CD4-positive, alpha-beta T cell treated with Interleukin-12 subunit alpha and Interleukin-12 subunit beta, for 1 hour (primary cell): ENCODE results near the gene SIGLEC12.

Experiments used
- DNase-seq: peaks from one replicate; pipeline ENCODE4 v3.0.0-alpha.2; 2020

SIGLEC12 gene

DNA sequence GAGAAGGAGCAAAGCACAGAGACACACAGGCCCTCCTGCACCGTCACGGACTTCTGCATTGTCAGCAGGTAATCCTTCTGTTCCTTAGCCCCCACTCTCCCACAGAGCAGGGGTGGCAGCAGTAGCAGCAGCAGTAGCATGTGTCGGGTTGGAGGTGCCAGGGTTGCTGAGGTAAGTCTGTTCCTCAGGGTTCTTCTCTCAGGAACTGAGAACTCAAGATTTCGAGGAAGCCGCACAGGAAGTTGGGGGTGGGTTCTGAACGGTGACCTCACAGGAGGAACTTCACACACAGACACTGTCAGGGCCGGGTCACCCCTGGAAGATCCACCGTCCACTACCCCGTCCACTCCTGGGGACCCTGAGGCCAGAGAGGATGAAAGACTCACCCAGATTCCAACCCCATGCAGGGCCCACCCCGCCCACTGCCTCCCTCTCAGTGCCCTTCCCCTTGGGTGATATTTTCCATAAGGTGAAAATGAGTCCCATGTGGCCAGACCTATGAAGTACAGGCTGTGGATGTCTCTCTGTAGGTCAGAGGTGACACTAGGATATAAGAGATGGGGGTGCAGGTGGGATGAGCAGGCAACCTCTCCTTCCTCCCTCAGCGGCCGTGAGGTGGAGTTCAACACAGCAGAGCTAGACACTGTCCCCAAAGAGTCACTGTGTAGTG, at the start of gene SIGLEC12:
TSS of gene SIGLEC12 (minus strand) at position 207 of the 670 bp plus-strand sequence. CDS start at position 140, 67 bp downstream.
- peak; percentile 5 for DNase-seq

DNA sequence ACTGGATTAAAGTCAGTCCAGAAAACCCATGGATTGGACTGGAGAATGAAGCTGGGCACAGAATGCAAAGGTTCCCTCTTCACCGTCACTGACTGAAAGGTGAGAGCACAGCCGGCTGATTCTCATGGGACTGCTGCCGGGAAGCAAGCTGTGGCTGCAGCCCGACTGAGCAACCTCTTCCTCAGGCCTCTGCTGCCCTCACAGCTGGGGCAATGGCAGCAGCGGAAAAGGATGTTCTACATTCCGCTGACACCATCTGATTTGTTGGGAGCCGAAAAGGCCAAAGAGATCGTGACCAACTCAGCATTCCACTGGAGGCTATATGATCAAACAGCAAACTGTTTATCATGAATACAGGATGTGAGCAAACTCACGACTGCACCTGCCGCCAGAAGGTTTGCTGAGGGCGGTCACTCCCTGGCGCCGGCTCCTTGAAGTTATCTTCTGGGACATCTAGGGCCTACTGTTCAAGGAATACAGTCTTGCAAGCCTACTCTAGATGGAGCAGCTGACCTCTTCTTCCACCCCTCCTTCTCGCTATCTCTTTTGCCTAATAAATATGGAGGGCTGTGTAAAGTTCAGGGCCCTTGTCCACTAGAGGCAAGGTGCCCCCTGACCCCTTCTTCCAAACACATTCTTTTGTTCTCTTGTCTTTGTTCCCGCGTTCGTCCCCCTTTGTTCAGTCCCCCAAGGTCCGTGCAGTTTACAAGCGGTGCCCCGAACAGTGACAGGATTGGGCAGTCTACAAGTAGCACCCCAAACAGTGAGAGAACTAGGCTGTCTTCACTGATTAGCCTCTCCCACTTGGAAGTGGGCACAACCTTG, 49.5 kb upstream of the SIGLEC12 start:
- no peak for DNase-seq

DNA sequence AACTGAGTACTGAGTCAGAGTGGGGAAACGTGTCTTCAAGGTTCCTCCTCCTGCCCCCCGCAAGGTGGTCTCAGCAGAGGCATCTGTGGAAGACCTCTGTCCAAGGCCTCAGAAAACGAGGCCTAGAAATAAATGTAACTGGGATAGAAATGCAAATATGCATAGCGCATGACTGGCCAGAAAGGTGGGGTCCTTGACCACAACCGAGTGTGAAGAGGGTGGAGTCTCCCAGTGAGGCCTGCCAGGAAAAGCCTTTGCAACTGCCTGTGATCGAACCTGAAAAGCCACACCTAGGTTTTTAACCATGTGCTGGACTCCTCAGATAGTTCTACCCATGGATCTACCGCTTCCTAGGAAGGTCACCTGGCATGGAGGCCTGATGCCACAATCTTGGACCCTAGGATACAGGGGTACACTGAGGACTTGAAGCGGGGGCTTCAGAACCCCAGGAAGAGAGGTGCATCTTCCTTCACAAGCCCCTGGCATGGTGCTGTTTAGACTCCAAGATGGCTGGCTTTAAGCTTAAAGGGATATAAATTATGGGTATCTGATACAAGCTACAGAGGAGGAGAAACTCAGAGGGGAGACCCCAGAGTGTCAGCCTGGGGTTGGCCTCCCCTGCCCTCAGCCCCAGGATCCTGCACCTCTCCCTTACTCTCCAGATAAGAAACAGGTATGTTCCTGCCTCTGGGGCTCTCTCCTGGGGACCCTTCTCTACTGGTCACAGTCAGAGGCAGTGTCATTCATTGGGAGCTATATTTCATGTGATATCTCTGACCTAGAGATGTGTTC, 48.1 kb upstream of the SIGLEC12 start:
- no peak for DNase-seq

DNA sequence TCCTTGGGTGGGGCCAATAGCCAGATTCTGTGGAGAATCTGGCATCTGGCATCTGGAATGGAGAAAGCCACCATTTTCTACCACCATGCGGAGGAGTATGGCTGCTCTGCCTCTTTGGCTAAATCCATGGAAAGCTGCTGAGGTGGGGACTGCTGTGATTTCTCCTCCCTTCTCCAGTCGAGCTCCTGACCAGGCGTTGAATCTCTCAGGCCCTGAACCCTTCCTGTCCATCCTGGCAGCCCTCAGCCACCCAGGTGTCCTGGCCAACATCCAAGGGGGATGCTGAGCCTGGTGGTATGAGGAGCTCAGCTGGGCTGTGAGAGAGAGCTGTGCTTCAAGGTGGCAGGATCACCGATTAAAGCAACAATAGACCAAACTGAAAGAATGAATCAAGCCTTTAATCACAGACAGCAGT, 47.3 kb upstream of the SIGLEC12 start:
- no peak for DNase-seq

DNA sequence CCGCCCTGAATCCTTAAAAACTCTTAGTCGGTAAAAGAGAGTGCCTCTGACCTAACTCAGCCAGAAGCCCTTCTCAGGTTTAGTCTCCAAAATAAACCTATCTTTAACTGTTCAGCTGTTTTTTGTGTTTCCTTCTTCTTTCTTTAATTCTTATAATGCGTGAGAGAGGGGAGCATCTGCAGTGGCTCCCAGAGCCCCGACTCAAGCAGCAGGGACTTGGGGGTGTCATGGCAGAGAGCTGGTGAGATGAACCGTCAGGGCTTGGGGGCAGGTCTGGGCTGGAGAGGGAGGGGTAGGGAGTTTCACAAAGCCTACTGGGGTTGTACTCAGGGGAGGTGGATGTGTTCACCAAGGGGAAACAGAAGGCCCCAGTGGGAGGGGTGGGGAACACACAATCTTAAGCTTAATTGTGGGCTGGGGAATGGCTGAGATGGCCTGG, 46.6 kb upstream of the SIGLEC12 start:
- no peak for DNase-seq

DNA sequence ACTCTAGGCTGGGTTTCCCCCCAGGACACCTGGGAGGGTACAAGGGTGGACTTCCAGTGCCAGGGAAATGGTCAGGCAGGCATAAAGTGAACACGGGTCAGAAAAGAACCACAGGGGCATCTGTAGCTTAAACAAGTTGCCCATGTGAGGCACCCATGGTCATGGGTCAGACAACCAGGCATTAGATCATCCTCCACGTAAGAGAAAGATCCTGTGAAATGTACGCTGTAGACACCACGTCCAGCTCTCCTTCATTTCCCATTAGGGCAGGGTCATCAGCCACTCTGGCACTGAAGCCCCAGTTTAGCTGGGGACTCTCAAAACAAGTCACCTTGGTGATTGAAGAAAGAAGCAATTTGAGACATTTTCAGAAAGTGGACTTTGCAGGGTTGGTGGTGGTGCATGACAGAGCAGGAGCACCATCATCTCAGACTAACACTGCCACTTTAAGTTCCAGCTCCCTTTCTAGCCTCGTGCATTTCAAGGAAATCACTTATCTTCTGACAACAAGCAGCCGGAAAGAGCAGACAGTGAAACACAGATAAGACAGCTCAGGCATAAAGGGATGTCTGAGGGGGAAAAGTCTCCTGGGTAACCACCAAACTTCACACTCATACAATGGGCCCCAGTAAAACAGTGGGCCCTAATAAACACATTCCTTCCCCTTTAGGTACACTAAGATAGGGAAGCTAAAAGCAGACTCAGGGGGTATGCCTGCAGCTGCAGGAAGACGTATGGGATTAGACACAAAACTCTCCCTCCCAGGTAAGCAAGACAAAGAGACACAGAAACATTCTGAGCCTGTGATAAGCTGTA, 46.0 kb upstream of the SIGLEC12 start:
- no peak for DNase-seq

DNA sequence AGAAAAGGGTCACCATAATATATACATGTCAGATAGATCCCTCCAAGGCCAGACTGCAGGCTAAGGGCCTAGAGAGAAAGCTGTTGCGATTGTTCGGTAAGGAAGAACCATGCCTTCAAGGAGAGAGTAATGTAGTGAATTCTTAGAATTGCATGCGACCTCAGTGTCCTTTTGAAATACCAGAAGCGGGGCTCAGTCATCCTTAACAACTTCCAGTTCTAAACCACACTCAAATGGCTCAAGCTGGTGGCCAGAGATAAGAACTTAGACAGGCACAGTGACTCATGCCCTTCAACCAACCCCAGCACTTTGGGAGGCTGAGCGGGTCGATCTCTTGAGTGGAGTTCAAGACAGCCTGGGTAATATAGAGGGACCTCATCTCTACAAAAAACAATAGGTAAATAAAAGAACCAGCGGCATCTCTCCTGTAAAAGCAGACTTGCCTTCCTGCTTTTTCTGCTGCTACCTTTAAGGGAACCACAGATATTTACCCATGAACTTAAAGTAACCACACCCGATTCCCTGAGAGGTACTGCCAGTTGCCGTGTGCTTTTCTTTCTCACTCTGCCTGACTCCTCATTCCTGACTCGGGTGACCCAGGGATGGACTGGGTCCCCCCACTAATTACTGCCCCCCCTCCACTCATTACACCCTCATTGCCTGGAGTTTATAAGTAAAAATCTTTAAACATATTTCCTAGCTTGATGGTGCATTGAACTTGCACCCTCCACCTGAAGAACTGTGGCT, 45.2 kb upstream of the SIGLEC12 start:
- DNase-seq: no peak

DNA sequence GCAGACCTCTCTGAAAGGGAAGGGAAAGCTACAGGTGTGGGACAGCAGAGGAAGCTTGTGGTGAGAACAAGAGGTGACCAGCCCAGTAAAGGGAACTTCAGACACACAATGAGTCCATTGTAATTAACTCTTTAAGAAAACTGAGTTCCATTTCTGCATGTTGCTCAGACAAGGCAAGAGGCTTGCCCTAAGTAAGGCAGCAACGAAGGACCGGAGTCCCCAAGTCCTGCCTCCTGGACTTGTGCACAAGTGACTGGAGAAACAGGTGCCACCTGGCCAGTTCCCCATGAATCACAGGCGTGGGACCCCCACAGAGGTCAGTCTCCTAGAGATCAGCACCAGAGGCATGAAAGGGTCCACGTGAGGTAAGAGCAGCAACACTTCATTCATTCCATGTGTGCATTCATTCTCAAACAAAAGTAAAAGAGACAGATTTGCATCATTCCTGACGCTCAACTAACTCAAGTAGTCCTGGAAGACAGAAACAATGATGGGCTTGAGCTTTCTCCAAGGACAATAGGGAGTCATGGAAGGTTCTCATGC, 44.6 kb upstream of the SIGLEC12 start:
- no peak for DNase-seq

DNA sequence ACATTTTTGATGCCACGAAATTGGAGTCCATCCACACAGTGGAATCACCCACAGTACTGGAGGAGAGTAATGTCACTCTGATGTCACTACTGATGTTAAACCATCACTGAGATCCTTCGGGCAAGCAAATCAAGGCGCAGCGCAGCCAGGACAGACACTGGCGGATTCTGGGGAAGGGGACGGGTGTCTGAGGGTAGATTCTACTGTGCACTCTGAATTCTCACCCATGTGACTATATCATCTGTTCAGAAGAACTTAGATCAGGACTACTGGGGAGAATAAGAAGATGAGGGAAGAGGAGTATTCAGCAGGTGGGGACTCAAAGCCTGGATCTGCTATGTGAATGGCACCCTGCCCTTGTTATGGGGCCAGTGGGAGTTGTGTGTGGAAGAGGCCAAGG, 42.4 kb upstream of the SIGLEC12 start:
- DNase-seq: no peak

DNA sequence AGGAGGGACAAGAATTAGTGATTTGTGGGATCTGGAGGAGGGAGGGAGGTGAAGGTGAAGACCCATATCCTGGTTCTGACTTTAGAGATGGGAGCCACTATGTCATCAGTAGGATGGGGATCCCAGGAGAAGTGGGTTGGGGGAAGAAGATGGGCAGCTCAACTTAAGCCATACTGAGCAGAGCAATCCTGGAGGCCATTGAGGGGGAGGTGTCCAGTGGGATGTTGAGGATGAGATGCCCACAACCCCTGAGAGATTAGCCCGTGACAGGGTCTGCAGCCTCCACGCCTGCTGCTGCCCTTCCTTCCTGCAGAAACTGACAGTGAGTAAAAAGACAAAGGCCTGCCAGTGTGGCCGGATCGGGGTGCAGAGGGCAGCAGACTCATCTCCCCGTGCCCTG, 41.1 kb upstream of the SIGLEC12 start:
- no peak for DNase-seq

DNA sequence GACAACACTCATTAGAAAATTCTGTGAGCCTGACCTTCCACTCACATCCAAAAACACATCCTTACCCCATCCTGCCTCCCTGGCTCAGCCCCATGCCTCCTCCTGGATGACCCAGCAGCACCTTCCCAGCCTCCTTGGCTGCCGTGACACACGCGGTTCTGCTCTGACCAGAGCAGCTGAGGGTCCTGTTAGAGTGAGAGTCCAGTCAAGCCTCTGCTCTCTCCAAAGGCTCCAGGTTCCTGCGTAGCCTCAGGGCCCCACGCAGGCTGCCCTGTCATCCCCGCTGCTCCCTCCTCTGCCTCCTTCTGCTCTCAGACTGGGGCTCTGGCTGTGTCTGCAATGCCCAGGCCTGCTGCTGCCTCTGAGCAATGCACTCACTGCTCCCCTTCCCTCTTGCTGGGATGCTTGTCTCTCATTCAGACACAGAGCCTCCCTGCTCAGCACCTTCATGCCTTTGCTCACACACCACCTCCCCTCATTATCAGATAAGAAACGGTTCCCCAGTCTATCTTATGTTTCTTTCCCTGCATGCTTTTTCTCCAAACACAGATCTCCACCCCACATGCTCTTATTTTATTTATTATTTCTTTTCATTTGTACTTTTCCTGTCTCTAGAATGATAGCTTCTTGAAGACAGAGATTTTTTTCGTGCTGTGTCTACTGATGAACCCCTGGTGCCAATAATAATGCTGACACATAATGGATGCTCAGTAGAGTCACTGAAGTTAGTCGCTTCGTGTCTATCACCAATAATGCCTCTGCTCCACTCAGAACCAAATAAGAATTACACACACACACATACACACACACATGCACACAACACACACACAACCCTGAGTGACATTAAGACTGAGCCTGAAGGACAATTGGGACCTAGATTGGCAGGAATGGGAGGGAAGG, 40.1 kb upstream of the SIGLEC12 start:
- DNase-seq: no peak

DNA sequence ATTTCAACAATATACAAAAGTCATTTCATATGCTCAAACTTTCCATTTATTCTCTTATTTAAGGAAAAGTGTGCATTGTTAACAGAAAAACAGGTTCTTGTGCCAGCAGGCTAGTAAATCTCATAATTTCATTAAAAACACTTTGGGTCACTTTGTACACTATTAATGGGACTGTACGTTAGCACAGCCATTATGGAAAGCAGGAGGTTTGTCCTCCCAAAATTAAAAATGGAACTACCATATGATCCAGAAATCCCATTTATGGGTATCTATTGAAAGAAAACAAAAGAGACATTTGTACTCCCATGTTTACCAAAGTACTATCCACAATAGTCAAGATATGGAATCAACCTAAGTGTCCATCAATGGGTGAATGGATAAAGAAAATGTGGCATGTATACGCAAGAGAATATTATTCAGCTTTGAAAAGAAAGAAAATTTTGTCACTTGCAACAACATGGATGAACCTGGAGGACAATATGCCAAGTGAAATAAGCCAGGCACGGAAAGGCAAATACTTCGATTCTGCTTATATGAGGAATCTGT, 38.3 kb upstream of the SIGLEC12 start:
- no peak for DNase-seq

DNA sequence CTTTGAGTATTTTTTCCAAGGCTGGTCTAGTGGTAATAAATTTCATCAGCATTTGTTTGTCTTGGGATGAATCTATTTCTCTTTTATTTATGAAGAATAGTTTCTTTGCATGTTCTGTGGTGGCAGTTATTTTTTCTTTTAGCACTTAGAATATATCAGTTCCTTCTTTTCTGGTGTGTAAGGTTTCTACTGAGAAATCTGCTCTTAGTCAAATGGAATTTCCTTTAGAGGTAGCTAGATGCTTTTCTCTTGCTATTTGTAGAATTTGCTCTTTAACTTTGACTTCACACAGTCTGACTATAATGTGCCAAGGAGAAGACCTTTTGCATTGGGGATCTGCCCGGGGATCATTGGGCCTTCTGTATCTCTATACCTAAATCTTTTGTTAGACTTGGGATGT, 33.9 kb upstream of the SIGLEC12 start:
- DNase-seq: no peak

DNA sequence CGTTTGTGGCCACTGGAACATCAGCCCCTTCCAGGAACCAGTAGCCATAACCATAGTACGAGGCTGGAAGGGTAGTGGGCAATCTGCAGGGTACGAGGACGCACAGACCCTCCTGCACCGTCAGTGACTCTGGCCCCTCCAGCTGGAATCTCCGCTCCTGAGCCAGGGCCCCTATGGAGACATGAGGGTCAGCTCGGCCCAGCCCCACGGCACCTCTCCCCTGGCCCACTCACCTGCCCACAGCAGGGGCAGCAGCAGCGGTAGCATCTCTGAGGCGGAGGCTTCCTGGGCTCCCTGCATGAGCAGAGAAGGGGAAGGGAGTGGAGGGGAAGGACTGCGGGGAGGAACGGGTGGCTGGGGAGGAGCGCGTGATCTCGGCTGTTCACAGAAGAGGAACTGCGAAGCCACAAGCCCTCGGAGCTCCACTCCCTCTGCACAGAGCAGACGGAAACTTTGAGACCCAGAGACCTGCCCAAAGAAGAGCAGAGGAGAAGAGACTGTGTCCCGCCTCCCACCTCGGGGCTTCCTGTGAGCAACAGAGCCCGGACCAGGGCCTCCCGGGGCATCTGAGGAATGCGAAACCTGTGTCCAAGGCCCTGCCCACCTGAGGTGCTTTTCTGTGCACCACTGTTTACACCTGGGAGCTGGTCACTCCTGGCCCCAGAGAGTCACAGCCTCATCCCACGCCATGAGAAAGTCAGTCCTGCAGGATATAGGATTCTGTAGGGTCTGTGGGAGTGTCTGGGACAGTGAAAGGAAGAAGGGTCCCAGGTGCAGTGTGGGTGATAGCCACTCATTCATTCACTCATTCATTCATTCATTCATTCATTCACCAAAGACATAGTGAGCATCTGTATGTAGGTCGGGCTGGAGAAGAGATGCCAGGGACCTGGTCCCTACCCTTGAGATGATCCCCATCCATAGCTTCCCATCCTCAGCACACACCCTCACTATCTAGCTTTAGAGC, 30.0 kb upstream of the SIGLEC12 start, which contains the start of gene SIGLEC6:
TSS of gene SIGLEC6 (minus strand) at position 322 of the 967 bp plus-strand sequence. CDS start at position 300, 22 bp downstream.
- DNase-seq: peak; percentile 37

DNA sequence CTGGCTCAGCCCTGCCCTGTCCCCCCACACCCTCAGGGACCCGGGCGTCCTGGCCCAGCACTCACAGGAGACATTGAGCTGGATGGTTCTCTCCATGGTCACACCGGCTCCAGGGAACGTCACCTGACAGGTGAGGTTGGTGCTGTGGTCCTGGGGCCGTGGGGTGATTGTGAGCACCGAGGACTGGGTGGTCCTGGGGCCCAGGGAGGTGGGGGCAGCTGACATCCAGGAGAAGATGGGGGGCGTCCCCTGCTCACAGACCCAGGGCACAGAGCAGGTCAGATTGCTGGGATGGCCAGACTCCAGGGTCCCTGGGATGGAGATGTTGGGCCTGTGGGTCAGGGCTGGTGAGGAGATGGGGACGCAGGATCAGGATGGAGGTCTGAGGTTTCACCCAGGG, 29.0 kb upstream of the SIGLEC12 start:
- no peak for DNase-seq

DNA sequence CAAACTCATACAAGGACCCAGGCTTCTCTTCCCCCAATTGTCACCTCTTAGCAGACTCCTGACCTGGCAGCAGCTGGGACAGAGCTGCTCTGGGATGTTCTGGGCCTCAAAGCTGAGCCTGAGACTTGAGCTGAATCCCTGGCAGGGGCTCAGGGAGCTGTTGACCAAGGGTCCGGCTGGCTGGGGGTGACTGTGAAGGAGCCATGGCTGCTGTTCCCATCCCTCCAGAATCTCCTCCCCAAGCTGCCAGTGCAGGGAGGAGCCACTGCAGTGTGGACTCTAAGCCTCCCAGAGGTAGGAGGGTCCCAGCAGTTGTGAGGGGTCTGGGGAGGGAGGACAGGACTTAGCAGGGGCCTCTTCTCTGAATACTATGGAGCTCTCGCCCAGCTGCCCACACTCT, 27.7 kb upstream of the SIGLEC12 start:
- DNase-seq: no peak

DNA sequence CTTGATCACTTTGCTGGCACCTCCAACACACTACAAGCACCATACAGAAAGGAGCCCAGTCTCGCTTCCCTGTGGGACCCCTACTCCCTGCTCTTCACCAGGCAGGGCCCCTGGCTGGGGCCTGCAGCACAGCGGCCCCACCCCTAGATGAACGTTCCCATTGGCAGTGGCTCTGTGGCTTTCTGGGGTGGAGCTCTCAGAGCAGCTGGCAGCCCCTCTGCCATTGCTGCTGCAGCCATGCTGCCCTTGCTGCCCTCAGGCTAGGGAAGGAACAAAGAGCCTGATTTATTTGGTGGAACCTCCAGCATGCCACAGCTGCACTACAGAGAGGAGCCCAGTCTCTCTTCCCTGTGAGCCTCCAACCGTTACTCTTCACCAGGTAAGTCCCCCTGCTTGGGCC, 24.1 kb upstream of the SIGLEC12 start:
- no peak for DNase-seq

DNA sequence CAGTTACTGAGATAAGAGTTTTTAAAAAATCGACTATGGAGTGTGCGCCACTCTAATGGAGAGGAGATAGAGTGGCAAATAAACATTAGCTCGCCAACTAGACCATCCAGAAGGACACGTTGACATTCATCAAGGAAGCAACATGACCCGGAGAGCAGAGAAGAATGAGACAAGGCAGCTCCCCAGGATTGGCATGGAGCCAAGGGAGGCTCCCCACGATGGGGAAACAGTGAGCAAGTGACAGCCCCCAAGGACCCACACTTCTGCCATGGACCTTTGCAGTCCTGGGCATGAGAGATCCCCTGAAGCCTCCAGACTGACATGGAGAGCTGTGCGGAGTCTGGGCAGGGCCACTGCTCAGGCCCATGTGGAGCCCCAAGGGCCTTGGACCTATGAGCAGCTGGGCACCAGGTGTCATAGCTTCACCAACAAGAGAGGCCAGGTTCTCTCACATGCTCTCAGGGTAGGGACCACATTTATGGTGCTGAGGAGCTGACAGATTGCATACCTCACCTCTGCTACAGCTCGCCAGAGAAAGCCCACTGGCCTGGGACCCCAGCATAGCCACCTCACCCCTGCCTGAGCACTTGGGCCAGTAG, 23.2 kb upstream of the SIGLEC12 start:
- no peak for DNase-seq
